Measurements from ENCODE around the gene MEFV.
A peak's percentile ranks its signal among the peaks of the same experiment; 100 is the strongest.
"Not testable (repeated sequence)": the region's sequence is repeated elsewhere in the genome, so short reads cannot be mapped to it uniquely, and the experiment has no call there.

Gene MEFV

GRCh38 chr16:3256146-3256865 lies at the start of gene MEFV:
Gene MEFV, minus strand, starts transcription at chr16:3256633. Its CDS starts 46 bp downstream, at chr16:3256587.
- DNase-seq (ENCODE audit: low read depth) = no peak

GRCh38 chr16:3306078-3306477 lies 49.6 kb upstream of the MEFV start:
- no peak for DNase-seq (ENCODE audit: low read depth)

- peak; percentile 65 for DNase-seq (ENCODE audit: low read depth)
Observed at GRCh38 chr16:3305109-3306068, 49.0 kb upstream of the MEFV start, which contains the start of the genes TIGD7 and ZNF75A. Gene TIGD7, minus strand, starts transcription at chr16:3305430. Its CDS starts 4,816 bp downstream, at chr16:3300614. Gene ZNF75A, plus strand, starts transcription at chr16:3305497. Its CDS starts 2,932 bp downstream, at chr16:3308429.

- DNase-seq (ENCODE audit: low read depth) = no peak
Observed at GRCh38 chr16:3304370-3304769, 47.9 kb upstream of the MEFV start.

- no peak for DNase-seq (ENCODE audit: low read depth)
Observed at GRCh38 chr16:3295783-3296182, 39.4 kb upstream of the MEFV start.

GRCh38 chr16:3295209-3295608 lies 38.8 kb upstream of the MEFV start:
- DNase-seq (ENCODE audit: low read depth) = no peak

GRCh38 chr16:3292604-3293003 lies 36.2 kb upstream of the MEFV start:
- peak; percentile 84 for DNase-seq (ENCODE audit: low read depth)

- DNase-seq (ENCODE audit: low read depth) = no peak
Observed at GRCh38 chr16:3289998-3290673, 33.7 kb upstream of the MEFV start.

GRCh38 chr16:3285131-3285530 lies 28.7 kb upstream of the MEFV start:
- no peak for DNase-seq (ENCODE audit: low read depth)

- no peak for DNase-seq (ENCODE audit: low read depth)
Observed at GRCh38 chr16:3283543-3284447, 27.4 kb upstream of the MEFV start.

GRCh38 chr16:3282730-3283542 lies 26.5 kb upstream of the MEFV start, which contains the start of gene ZNF263:
Gene ZNF263, plus strand, starts transcription at chr16:3283491. Its CDS starts 328 bp downstream, at chr16:3283819.
- peak; percentile 94 for DNase-seq (ENCODE audit: low read depth)

- no peak for DNase-seq (ENCODE audit: low read depth)
Observed at GRCh38 chr16:3282103-3282729, 25.8 kb upstream of the MEFV start.

GRCh38 chr16:3281222-3281820 lies 24.9 kb upstream of the MEFV start:
- no peak for DNase-seq (ENCODE audit: low read depth)

GRCh38 chr16:3276679-3277078 lies 20.2 kb upstream of the MEFV start:
- DNase-seq (ENCODE audit: low read depth) = no peak

- DNase-seq (ENCODE audit: low read depth) = no peak
Observed at GRCh38 chr16:3274947-3275346, 18.5 kb upstream of the MEFV start.

- no peak for DNase-seq (ENCODE audit: low read depth)
Observed at GRCh38 chr16:3274490-3274889, 18.1 kb upstream of the MEFV start.

- DNase-seq (ENCODE audit: low read depth) = not testable (repeated sequence)
Observed at GRCh38 chr16:3271281-3271680, 14.8 kb upstream of the MEFV start.

- DNase-seq (ENCODE audit: low read depth) = not testable (repeated sequence)
Observed at GRCh38 chr16:3270718-3271117, 14.3 kb upstream of the MEFV start.

GRCh38 chr16:3268294-3268693 lies 11.9 kb upstream of the MEFV start:
- DNase-seq (ENCODE audit: low read depth) = no peak
